SK-N-MC (cell line): ENCODE measurements around the gene FSTL4.

Source experiments
- EZH2 ChIP-seq: fragments of 200-600 bp; sonication (generic); IDR thresholded peaks from one replicate; pipeline ENCODE4 v1.6.1; 2017; ENCODE audit warnings: antibody characterized with exemption
- POLR2AphosphoS5 ChIP-seq: IDR thresholded peaks from 2 replicates; pipeline ENCODE4 v1.6.1; 2012; ENCODE audit warnings: mild to moderate bottlenecking, low read depth, low read length, borderline replicate concordance

- TF ChIP-seq EZH2, result no peak
- 0 out of 2 replicates have a peak, but pooled peaks have one; percentile 21 for TF ChIP-seq POLR2AphosphoS5
These were observed 89.2 kb downstream of the FSTL4 start for GRCh38 chr5:133523013-133523658.
